Myocyte (in vitro differentiated cells): ENCODE measurements around the gene AKAP13. TPM values are rescaled to one million over a fixed set of nuclear protein-coding genes. Genes with fewer than 3 reads are reported as not detected.
"Not testable (repeated sequence)": the region's sequence is repeated elsewhere in the genome, so short reads cannot be mapped to it uniquely, and the experiment has no call there.

Experiments used
- DNase-seq: peaks from one replicate; pipeline ENCODE4 v3.0.0-alpha.2; 2012; ENCODE audit warnings: low read depth
- total RNA-seq: library from RNA; depleted of rRNA; stranded (reverse); fragments of >200 nt; gene quantifications from 2 replicates; pipeline ENCODE4 v1.2.3, GENCODE V29; 2014

The AKAP13 gene
- total RNA-seq, 1 donor from 2014 or later: 201 TPM

DNA sequence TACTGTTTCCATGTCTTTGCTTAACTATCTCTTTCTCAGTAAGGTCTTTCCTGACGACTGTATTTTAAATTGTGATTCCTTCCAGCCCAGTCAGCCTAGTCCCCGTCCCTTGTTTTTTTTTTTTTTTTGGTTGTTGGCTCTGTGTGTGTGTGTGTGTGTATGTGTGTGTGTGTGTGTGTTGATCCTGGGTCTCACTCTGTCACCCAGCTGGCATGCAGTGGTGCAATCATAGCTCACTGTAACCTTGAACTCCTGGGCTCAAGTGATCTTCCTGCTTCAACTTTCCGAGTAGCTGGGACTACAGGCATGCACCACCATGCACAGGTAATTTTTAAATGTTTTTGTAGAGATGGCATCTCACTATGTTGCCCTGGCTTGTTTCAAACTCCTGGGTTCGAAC is 31.3 kb upstream of the AKAP13 start:
- DNase-seq: not testable (repeated sequence)

DNA sequence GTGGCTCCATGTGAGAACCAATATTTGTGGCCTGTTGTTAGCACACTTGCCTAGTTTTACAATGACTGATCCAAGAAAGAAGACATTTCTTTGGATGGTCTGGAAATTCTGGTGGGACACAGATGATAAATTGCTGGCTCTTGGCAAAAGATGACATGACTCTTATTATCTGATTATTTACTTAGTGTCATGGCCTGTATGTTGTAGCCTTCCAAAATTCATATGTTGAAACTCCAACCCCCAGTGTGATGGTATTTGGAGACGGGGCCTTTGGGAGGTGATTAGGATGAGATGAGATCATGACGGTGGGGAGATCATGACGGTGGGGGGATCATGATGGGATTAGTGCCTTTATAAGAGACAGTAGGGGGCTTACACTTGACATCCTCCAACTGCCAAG is 30.0 kb upstream of the AKAP13 start:
- DNase-seq: no peak

DNA sequence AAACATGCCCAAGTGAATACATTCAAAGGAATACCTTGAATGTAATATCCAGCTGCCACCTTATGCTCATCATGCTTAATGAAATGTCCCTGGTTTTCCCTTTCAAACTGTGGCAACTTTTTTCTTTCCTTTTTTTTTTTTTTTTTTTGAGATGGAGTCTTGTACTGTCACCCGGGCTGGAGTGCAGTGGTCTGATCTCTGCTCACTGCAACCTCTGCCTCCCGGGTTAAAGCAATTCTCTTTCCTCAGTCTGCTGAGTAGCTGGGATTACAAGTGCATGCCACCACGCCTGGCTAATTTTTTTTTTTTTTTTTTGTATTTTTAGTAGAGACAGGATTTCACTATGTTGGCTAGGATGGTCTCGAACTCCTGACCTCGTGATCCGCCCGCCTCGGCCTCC is 28.9 kb upstream of the AKAP13 start:
- DNase-seq: not testable (repeated sequence)

DNA sequence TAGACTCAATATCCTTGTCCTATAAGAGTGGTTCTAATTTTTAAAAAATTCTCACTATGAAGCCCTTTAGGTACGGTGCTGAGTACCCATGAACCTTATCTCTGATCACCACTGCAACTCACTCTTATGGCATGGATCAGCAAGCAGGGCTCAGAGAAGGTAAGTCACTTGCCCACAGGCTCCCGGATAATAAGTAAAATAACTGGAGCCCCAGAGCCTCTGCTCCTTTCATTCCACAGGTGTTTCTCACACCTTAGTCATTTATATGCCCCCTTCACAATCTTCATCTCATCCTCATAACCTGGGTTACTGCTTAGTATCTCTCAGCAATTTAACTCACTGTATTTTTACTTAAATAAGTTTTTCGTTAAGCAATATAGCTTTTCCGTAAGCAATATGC is 28.4 kb upstream of the AKAP13 start:
- no peak for DNase-seq

DNA sequence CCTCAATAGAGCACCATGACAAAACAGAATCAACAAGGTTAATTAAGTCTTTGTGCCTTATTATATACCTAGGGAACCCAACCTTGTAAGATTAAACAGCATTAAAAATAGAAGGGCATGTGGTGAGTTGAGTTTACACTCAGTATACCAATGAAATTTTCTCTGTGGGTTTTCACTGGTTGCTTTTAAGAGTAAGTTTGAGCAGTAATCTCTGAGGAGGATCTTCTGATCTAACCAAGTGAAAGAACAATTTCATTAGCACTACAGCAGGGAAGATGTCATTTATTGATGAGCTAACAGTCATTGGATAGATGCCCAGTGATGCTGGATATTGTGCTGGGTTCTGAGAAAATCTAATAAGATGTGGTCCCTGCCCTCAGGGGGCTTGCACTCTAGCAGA is 26.9 kb upstream of the AKAP13 start:
- peak; percentile 23 for DNase-seq

DNA sequence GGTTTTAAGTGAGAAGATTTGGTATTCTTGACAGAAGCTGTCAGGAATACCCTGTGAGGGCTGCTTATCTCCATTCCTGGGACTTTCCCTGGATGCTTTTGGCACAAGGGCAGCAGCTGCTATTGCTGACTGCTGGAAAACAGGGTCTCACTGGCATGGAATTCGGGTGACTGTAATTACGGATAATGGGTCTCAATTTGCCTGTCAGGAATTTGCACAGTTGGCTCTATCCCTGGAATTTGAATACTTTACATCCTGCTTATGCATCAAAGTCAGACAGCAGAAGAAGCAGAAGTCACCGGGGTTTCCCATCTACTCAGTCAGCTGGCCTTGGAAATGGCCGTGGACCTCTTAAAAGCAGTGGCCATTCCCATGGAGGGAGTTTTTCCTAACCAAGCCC is 25.9 kb upstream of the AKAP13 start:
- peak; percentile 90 for DNase-seq

DNA sequence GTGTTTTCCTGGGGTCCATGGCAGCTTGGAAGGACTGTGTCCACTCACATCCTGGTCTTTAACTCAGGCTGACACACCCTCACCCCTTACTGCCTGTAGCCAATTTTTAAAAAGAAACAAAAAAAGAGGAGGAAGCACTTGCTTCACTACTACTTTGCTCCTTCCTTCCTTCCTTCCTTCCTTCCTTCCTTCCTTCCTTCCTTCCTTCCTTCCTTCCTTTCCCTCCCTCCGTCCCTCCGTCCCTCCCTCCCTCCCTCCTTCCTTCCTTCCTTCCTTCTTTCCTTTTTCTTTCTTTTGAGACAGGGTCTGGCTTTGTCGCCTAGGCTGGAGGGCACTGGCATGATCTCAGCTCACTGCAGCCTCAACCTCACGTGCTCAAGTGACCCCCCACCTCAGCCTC is 25.5 kb upstream of the AKAP13 start:
- DNase-seq: no peak

DNA sequence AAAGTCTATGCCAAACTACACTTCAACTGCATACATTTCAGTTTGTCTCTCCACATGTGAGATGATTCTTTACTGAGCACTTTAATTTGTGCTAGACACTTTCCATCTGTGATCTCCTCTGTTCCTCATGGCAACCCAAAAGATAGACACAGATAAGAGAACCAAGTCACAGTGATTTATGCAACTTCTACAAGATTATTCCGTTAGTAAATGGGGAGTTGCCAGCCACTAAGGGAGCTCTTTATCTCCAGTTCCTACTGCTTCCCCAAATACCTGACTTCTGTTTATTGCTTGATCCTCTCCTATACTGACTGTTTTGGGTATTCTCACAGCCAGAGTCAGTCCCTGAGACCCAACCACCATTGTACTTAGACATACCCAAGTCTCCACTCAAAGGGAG is 24.1 kb upstream of the AKAP13 start:
- DNase-seq: no peak

DNA sequence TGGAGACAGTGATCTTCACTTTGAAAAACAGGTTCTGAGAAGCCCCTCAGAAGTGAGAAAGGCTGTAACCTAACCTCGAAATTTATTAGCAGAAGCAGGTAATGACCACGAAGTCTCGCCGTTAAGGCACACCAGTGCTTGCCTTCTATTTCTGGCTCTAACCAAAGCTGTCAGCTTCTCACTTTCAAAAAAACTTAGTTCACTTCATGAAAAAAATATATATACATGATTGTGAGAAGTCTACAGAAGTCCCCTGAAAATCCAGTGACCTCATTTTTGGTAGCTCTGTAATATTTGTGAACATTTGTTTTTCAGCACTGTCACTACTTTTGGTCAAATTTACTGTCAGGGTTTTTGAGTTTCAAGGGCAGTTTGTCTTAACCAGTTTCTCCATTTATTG is 19.1 kb upstream of the AKAP13 start:
- no peak for DNase-seq

DNA sequence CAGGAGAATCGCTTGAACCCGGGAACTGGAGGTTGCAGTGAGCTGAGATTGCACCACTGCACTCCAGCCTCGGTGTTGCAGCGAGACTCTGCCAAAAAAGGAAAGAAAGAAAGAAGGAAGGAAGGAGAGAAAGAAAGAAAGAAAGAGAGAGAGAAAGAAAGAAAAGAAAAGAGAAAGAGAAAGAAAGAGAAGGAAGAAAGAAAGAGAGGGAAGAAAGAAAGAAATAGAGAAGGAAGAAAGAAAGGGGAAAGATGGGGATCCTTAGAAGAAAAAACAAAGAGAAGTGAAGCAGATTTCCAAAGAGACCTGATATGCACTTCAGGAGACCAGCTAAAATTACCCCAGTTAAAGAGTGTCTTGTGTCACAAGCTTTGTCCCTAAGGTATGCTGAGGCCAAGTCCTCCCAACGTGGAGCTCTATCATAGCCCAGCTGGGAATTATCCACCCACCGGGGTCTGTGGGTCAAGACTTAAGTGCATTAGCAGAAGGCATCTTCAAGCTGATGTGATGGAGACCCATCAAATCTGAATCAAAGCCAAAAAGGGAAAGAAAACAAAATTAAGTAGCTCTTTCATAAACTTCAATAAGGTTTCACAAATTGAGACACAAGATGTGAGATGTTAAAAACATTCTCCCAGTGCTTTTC is 17.8 kb upstream of the AKAP13 start:
- no peak for DNase-seq

DNA sequence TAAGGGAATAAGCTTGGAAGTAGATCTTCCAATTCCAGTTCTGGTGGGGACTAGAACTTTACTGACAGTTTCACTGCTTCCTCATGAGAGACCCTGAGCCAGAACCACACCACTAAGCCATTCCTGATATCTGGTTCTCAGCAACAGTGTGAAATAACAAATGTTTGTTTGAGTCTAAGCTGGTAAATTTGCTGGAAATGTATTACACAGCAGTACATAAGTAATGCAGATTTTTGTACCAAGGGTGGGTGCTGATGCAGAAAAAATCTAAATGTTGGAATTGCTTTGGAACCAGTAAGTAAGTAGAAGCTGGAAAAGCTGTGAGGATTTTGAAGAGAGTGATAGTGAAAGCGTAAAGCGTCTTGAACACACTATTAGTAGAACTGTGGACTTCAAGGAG is 14.4 kb upstream of the AKAP13 start:
- DNase-seq: no peak

DNA sequence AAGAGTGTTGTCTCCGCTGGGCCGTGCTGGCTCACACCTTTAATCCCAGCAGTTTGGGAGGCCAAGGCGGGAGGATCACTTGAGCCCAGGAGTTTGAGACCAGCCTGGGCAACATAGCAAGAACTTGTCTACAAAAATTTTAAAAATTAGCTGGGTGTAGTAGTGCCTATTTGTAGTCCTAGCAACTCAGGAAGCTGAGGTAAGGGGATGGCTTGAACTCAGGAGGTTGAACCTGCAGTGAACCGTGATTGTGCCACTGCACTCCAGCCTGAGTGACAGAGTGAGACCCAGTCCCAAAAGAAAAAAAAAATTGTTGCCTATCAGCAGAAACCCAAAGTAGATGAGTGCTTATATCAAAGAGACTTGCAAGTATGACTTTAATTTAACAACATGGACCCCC is 12.7 kb upstream of the AKAP13 start:
- no peak for DNase-seq

DNA sequence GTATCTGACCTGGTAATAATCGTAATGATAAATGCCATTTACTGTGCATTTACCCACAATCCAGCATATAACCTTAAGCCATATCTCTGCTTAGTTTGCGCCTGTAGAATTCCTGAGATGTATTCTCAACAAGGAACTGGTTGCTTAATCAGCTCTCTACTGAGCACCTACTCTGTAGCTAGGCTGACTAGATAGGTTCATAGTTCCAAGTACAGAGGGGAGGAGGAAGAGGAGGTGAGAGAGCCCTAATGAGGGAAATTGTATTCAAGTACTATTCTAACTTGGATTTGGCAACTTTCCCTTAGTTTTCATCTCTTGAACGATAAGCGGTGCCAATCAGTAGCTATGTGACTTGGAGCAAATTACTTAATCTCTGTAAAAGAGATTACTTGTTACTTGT is 5.6 kb upstream of the AKAP13 start:
- no peak for DNase-seq

DNA sequence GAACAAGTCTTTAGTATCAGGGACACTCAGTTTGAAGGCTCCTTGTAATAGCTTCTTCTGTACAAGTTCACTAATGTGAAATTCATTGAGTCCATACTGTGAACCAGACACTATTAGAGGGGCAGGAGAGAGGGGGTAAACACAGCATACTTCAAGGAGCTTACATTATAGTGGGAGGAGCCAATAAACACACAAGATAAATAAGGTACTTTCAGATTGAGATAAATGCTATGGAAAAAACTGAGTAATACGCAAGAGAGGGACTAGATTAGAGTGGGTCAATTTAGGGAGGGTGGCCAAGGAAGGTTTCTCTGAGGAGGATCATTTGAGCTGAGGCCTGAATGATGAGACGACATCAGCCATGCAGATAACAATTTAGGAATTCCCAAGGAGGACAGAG is 3.1 kb upstream of the AKAP13 start:
- no peak for DNase-seq

DNA sequence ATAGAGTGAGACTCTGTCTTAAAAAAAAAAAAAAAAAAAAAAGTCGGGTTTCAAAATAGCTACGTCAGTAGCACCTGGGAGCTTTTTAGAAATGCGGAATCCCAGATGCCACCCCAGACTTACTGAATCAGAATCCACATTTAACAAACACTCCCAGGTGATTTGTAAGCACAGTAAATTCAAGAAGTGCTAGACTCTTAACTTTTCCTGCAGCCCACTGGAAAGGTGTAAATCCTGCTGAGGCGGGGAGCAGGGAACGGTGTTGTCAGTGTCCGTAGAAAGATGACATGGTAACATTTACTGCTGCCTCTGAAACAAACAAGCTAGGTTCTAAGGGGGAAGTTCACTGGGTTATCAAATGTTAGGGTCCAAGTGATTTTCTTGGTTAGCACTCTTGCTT is 2.4 kb upstream of the AKAP13 start:
- no peak for DNase-seq

DNA sequence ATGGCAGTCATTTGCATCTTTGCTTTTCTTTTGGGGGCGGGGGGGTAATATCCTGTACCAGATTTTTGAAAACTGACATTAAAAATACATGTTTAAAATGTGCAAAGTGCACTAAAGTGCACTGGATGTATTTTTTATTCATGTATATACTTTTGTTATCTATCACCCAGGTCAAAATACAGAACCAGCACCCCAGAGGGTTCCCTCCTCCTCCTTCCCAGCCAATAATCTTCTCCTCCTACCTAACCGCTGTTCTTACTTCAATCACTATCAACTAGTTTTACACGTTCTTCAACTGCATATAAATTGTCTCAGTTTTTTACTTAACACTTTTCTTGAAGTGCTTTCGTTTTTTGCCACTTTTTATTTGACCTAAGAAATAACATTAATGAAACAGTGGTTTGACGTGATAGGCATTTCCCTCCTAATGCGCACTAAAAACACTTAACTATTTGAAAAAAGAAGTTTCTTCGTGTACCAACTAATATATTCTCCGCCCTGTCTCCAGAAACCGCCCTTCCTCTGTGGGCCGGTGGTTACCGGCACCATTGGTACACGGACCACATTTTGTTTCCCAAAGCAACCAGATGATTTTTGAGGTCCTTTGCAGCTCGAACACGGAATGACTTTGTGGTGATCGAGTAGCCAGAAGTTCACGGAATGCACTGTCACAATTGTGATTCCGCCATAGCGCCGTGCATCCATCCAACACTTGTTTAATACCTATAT is 836 bp upstream of the AKAP13 start:
- DNase-seq: peak; percentile 30

DNA sequence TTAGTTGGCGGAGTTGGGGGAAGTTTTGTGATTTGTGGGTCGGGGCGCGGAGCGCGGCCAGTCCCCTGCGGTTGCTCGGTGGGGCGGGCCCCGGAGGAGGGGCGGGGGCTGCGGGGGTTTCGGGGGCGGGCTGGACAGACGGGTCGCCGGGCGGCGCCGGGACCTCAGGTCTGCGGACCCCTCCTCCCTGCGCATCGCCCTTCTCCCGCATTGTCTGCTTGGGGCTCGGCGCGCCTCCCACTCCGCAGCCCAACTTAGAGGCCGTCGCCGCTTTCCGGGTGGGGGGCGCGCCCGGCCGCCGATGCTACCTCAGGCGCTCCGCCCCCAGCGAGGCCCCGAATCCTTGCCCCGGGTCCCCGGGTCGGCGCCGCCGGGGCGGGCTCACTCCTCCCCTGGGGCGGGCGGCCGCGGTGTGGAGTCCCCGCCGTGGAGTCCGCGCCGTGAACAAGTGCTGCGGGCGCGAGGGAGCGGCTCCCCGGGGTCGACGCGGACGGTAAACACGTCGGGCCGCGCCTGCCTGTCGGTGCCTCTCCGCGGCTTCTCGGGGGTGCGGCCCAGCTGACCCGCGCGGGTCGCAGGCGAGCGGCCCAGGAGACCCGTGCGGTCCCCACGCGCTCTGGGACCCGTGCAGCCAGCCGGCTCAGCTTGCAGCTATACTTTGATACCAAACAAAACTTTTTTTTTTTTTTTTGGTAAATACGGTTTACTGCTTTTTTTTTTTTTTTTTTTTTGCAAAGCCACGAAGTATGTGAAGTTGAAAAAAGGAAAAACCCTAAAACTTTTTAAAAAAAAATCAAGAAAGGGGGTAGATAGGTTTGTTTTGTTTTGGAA is 624 bp downstream of the AKAP13 start:
- DNase-seq: peak; percentile 56

DNA sequence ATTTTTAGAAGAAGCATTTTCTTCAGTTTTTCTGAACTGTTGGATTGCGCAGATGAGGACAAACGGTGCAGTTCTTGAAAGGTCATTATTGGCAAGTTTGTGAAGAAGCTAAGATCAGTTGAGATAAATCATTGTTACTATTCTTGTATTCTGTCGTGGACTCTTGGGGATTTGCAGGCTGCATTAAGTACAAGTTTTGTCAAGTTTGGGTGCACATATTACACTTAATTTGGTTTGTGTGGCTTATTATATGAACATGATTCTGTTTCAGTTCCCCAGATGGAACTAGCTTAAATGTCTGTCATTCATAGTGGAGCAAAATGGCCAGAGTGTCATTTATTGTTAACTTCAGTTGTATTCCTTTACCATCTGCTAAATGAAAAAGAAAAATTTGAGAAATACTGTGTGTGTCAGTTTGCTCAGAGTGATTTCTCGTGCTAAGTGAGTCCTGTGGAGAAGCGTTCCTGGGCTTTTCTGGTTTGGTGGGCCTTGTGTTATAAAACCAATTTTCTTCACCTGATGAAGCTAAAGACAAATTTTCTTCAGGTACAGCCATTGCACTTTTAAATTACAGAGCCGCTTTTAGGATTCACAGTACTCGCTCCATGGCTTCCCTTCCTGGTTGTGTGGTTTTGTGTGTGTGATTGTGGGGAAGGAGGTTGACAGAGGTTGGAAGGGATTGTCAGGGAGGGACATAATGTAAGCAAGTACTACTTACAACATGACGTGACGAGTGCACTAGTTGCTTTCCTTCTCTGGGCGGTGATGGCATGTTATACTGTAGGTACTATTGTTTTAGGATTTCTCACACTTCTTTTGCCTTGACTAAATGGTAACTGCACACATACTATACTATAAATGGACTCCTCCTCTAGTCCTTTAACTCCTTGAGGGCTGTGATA is 1.7 kb downstream of the AKAP13 start:
- no peak for DNase-seq

DNA sequence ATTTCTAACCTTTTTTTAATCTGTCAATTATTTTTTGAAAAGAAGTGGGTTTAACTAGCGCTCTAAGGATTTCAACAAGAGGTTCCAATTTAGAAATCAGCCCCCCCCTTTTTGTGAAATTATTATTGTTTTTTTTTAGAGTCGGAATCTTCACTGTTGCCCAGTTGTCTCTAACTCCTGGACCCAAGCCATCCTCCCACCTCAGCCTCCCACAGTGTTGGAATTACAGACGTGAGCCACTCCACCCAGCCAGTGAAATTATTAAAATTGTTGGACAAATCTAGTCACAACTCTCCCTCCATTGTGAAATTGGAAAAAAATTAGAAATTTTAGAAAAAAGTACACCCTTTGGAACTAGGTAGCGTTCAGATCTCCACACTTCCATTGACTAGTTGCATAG is 2.5 kb downstream of the AKAP13 start:
- no peak for DNase-seq

DNA sequence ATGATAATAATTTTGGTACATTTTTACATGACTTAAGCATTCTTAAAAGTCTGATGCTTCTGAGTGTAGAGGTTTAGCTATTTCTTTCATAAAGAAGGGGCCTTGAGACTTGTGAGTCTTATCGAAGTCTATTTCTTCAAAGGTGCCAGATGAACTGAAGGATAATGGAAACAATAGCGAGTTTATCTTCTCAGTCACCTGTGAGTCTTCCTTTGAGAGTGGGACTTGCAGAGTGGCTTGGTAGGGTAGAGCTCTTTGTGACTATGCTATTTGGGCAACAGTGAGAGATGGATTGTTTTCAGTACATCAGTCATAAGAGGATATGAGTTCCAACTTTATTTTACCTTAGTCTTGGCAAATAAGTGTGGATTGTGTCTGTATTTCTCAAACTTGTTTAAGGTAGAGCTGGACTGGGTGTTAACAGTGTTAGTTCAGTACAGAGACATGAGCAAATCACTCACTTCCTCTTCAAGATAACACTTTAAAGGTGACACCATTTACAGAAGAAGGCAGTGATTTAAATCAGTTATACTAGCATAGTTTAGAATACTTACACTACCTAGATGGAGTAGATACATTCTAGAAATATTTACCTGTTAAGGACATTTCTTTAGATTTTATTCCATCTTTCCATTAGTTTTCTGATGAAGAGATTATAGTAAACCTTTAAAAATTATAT is 3.2 kb downstream of the AKAP13 start:
- no peak for DNase-seq

DNA sequence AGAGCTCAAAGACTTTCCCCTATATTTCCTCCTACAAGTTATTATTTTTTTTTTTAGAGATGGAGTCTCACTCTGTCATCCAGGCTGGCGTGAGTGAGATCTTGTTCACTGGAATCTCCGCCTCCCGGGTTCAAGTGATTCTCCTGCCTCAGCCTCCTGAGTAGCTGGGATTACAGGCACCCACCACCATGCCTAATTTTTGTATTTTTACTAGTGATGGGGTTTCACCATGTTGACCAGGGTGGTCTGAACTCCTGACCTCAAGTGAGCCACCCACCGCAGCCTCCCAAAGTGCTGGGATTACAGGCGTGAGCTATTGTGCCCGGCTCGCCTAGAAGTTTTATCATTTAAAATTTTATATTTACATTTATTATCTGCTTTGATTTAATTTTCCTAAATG is 5.9 kb downstream of the AKAP13 start:
- no peak for DNase-seq
